H1 (cell line): ENCODE measurements around the gene COG3. TPM values are rescaled to one million over a fixed set of nuclear protein-coding genes. Genes with fewer than 3 reads are reported as not detected.

ENCODE experiments used
- CTCF ChIA-PET: fragments of 300-600 bp; sonication (Branson Sonifier 250); formaldehyde crosslinking; loops from one replicate; lab custom pipeline; 2021; ENCODE audit not compliant: partially characterized antibody; lab: Charles Lee
- POLR2A ChIA-PET: fragments of 300-600 bp; sonication (Branson Sonifier 250); formaldehyde crosslinking; loops from one replicate; lab custom pipeline; 2021; ENCODE audit warnings: inconsistent platforms; ENCODE audit not compliant: partially characterized antibody; lab: Charles Lee
- DNase-seq, 2 experiments: peaks; one replicate each; pipeline versions ENCODE4 v3.0.0 to v3.0.0-alpha.2; 2010 to 2022; ENCODE audit warnings: low spot score in 2 of 2, low read depth in 1 of 2, mixed read lengths in 1 of 2
- FAIRE-seq: peaks from 2 replicates; lab custom pipeline; 2011; peaks lifted over from hg19 to GRCh38; lab: Jason Lieb, UNC
- H2AFZ ChIP-seq: 2 replicates; pipeline ENCODE4 v1.8.1; 2012; ENCODE audit warnings: low read length, inconsistent platforms
- H2AK5ac ChIP-seq: 2 replicates; pipeline ENCODE4 v1.6.1; 2013; ENCODE audit warnings: low read depth, low read length
- H2BK120ac ChIP-seq: replicated peaks from 2 replicates; pipeline ENCODE3; 2013; ENCODE audit warnings: low read depth, low read length, inconsistent platforms
- H2BK12ac ChIP-seq: 2 replicates; pipeline ENCODE4 v1.6.1; 2013; ENCODE audit warnings: low read depth, low read length
- H2BK15ac ChIP-seq: 2 replicates; pipeline ENCODE4 v1.6.1; 2013; ENCODE audit warnings: low read length
- H2BK20ac ChIP-seq: 2 replicates; pipeline ENCODE4 v1.6.1; 2013; ENCODE audit warnings: low read length
- H2BK5ac ChIP-seq: 2 replicates; pipeline ENCODE4 v1.6.1; 2013; ENCODE audit warnings: low read depth, low read length
- H3K14ac ChIP-seq: 2 replicates; pipeline ENCODE4 v1.6.1; 2013; ENCODE audit warnings: inconsistent platforms; ENCODE audit not compliant: insufficient read length
- H3K18ac ChIP-seq: 2 replicates; pipeline ENCODE4 v1.6.1; 2013; ENCODE audit warnings: low read length; ENCODE audit errors: extremely low read depth
- H3K23ac ChIP-seq: 2 replicates; pipeline ENCODE4 v1.6.1; 2013; ENCODE audit warnings: inconsistent platforms; ENCODE audit not compliant: insufficient read length
- H3K23me2 ChIP-seq: 2 replicates; pipeline ENCODE4 v1.6.1; 2013; ENCODE audit warnings: low read depth, low read length
- H3K27ac ChIP-seq: 2 replicates; pipeline ENCODE4 v1.6.1; 2011; ENCODE audit warnings: low read depth, low read length, inconsistent platforms
- H3K27me3 ChIP-seq, 4 experiments: replicated peaks in 1 of 4; 1 replicate in 1 of 4; 2 replicates in 3 of 4; pipeline versions ENCODE4 v1.6.1 to v1.8.1; 2011 to 2013; ENCODE audit warnings: low read length in 3 of 4, mild to moderate bottlenecking in 3 of 4, inconsistent platforms in 2 of 4, mixed read lengths in 2 of 4, moderate library complexity in 1 of 4; ENCODE audit not compliant: control insufficient read depth in 3 of 4, insufficient read depth in 3 of 4; ENCODE audit errors: extremely low read depth in 1 of 4
- H3K36me3 ChIP-seq, 4 experiments: 2 replicates each; pipeline versions ENCODE4 v1.6.1 to v1.8.1; 2011 to 2013; ENCODE audit warnings: mild to moderate bottlenecking in 4 of 4, low read length in 3 of 4, moderate library complexity in 2 of 4, control low read depth in 1 of 4, inconsistent platforms in 1 of 4; ENCODE audit not compliant: insufficient read depth in 4 of 4, control insufficient read depth in 2 of 4
- H3K4ac ChIP-seq: replicated peaks from 2 replicates; pipeline ENCODE3; 2013; ENCODE audit warnings: low read length, low read depth, mixed read lengths, inconsistent platforms; ENCODE audit not compliant: insufficient read length
- H3K4me1 ChIP-seq, 4 experiments: replicated peaks in 1 of 4; 1 replicate in 1 of 4; 2 replicates in 3 of 4; pipeline versions ENCODE4 v1.6.1 to v1.8.1; 2011 to 2013; ENCODE audit warnings: low read length in 3 of 4, inconsistent platforms in 2 of 4, mixed read lengths in 1 of 4; ENCODE audit not compliant: insufficient read depth in 4 of 4, control insufficient read depth in 3 of 4
- H3K4me2 ChIP-seq, 2 experiments: 2 replicates each; pipeline versions ENCODE4 v1.6.1 to v1.8.1; 2011 to 2013; ENCODE audit warnings: low read depth in 2 of 2, low read length in 2 of 2, control low read depth in 1 of 2, inconsistent platforms in 1 of 2, mild to moderate bottlenecking in 1 of 2; ENCODE audit not compliant: insufficient read depth in 1 of 2
- H3K4me3 ChIP-seq, 4 experiments: fragments of 200-600, 300-600 bp in 1 of 4; sonication (generic), shearing (Covaris generic), sonication (Bioruptor Twin) in 1 of 4; 2 replicates each; pipeline versions ENCODE4 v1.5.1 to v1.8.1; 2011 to 2016; ENCODE audit warnings: low read length in 4 of 4, low read depth in 3 of 4, control low read depth in 2 of 4, inconsistent platforms in 2 of 4, mild to moderate bottlenecking in 2 of 4, mixed read lengths in 1 of 4, moderate library complexity in 1 of 4; ENCODE audit not compliant: insufficient read depth in 2 of 4; ENCODE audit errors: extremely low read depth in 1 of 4
- H3K56ac ChIP-seq: replicated peaks from 2 replicates; pipeline ENCODE3; 2013; ENCODE audit warnings: low read depth, mild to moderate bottlenecking, mixed read lengths, low read length, inconsistent platforms; ENCODE audit not compliant: insufficient read length
- H3K79me1 ChIP-seq: 2 replicates; pipeline ENCODE4 v1.6.1; 2013; ENCODE audit warnings: low read depth, low read length, control low read depth
- H3K79me2 ChIP-seq, 2 experiments: 2 replicates each; pipeline versions ENCODE4 v1.6.1 to v1.8.1; 2012 to 2013; ENCODE audit warnings: low read length in 2 of 2, mild to moderate bottlenecking in 2 of 2, inconsistent platforms in 1 of 2; ENCODE audit not compliant: insufficient read depth in 2 of 2, control insufficient read depth in 1 of 2
- H3K9ac ChIP-seq, 4 experiments: replicated peaks in 1 of 4; 1 replicate in 1 of 4; 2 replicates in 3 of 4; pipeline versions ENCODE4 v1.6.1 to v1.8.1; 2011 to 2013; ENCODE audit warnings: low read depth in 3 of 4, low read length in 3 of 4, control low read depth in 2 of 4, mild to moderate bottlenecking in 2 of 4, moderate library complexity in 2 of 4, inconsistent platforms in 1 of 4; ENCODE audit errors: extremely low read depth in 1 of 4
- H3K9me3 ChIP-seq, 2 experiments: 2 replicates each; pipeline versions ENCODE4 v1.6.1 to v1.8.1; 2012 to 2013; ENCODE audit warnings: mild to moderate bottlenecking in 2 of 2, moderate library complexity in 2 of 2, control low read depth in 1 of 2, inconsistent platforms in 1 of 2, low read depth in 1 of 2, low read length in 1 of 2, mixed read lengths in 1 of 2; ENCODE audit not compliant: insufficient read depth in 2 of 2
- H4K20me1 ChIP-seq, 2 experiments: replicated peaks in 1 of 2; 2 replicates each; pipeline versions ENCODE3 to v1.8.1; 2011 to 2013; ENCODE audit warnings: inconsistent platforms in 2 of 2, low read length in 2 of 2, mild to moderate bottlenecking in 1 of 2; ENCODE audit not compliant: insufficient read depth in 2 of 2, control insufficient read depth in 1 of 2
- H4K5ac ChIP-seq: 2 replicates; pipeline ENCODE4 v1.6.1; 2013; ENCODE audit warnings: low read length, low read depth, mixed read lengths, inconsistent platforms; ENCODE audit not compliant: insufficient read length
- H4K8ac ChIP-seq: 2 replicates; pipeline ENCODE4 v1.8.0; 2013; ENCODE audit warnings: mild to moderate bottlenecking, moderate library complexity, low read length, inconsistent platforms; ENCODE audit not compliant: insufficient read depth; ENCODE audit errors: extremely low read depth
- H4K91ac ChIP-seq: replicated peaks from 2 replicates; pipeline ENCODE3; 2013; ENCODE audit warnings: low read length, mixed read lengths, inconsistent platforms; ENCODE audit not compliant: insufficient read length
- KDM1A ChIP-seq: fragments of 200-600, 300-600 bp; sonication (generic); IDR thresholded peaks from 2 replicates; pipeline ENCODE4 v1.7.1; 2016; ENCODE audit warnings: mild to moderate bottlenecking, low read length, borderline replicate concordance
- POLR2A ChIP-seq, 2 experiments: IDR thresholded peaks; 1 replicate in 1 of 2; 2 replicates in 1 of 2; pipeline ENCODE4 v1.6.1; 2011; ENCODE audit warnings: low read depth in 2 of 2, low read length in 2 of 2, mild to moderate bottlenecking in 2 of 2; ENCODE audit errors: control extremely low read depth in 1 of 2
- WGBS, 2 experiments: shearing (Covaris generic) in 1 of 2; methylation state at CpG; one replicate each; pipeline versions ENCODE4 v1.1.6 to v1.1.7; 2013 to 2015; ENCODE audit warnings: low lambda C conversion rate in 2 of 2, mixed read lengths in 2 of 2, inconsistent platforms in 1 of 2, low coverage in 1 of 2, missing lambda C conversion rate in 1 of 2; ENCODE audit not compliant: insufficient replicate concordance in 2 of 2, insufficient coverage in 1 of 2, insufficient read length in 1 of 2; ENCODE audit errors: extremely low coverage in 1 of 2, missing lambda C conversion rate in 1 of 2; 5-methylcytosine and 5-hydroxymethylcytosine counted together
- polyA plus RNA-seq, 7 experiments: library from polyadenylated mRNA; depleted of rRNA in 3 of 7; stranded (reverse) in 5 of 7; unstranded in 2 of 7; fragments of >200 nt in 5 of 7; fragments of 200-250 nt in 2 of 7; gene quantifications; 1 replicate in 5 of 7; 2 replicates in 1 of 7; 4 replicates in 1 of 7; pipeline versions ENCODE4 v1.2.1 to v1.2.3, GENCODE V29; 2011 to 2013; ENCODE audit warnings: missing spikeins in 2 of 7, mixed read lengths in 2 of 7
- total RNA-seq: library from RNA; stranded (reverse); fragmentation: NEBNext Ultra II Directional; extraction: Animal tissue kit (Norgen Biotek cat#: 25700); gene quantifications from 2 replicates; pipeline ENCODE4 v1.2.1, GENCODE V29; 2021

Gene COG3
- total and polyA plus RNA-seq, 2 of the 8 experiments (the other 6 are each of a cell fraction or from before 2014, with no cell fraction given), result 12.7 to 13.5 TPM

GRCh38 chr13:45436953-45437352 lies 27.8 kb upstream of the COG3 start:
- Histone ChIP-seq H3K27ac (no peak overlapping the region), H3K18ac (no peak overlapping the region), H4K91ac (no peak overlapping the region), H3K23ac (no peak overlapping the region), H3K23me2 (no peaks in the 10 kb centered on the region), H4K20me1 (no peaks in the 10 kb centered on the region), H2AK5ac (no peak overlapping the region), H2BK5ac (no peak overlapping the region), H2AFZ (0 out of 2 replicates have a peak overlapping the region, but pooled peaks have one; percentile 4), H3K9ac (no peak overlapping the region), H3K79me1 (no peaks in the 10 kb centered on the region), H3K27me3 (no peaks in the 10 kb centered on the region), H3K4me2 (no peak overlapping the region), H2BK15ac (no peak overlapping the region), H2BK12ac (no peak overlapping the region), H4K5ac (no peak overlapping the region), H3K4me1 (peaks cover 0 to 3% (median 0%) of the 10 kb centered on the region in 4 experiments; a peak in 1 of 7 replicates), H2BK120ac (no peak overlapping the region), H3K14ac (no peak overlapping the region), H2BK20ac (no peak overlapping the region), H3K79me2 (no peaks in the 10 kb centered on the region), H3K4ac (no peak overlapping the region), H3K4me3 (no peak overlapping the region), H3K56ac (no peak overlapping the region), H3K9me3 (no peaks in the 10 kb centered on the region), H4K8ac (no peak overlapping the region), H3K36me3 (no peaks in the 10 kb centered on the region)
- no peak for FAIRE-seq
- no peak for DNase-seq
- POLR2A ChIA-PET, result interaction anchor here (0.6 kb wide), 1 partner anchor 30 kb away, joined by 4 read pairs; no protein-coding TSS in a partner anchor
- WGBS, 2 experiments, result 96% methylated on average over 4 of the region's 4 CpGs; no CpG with 5 or more reads in 1 of the 2 experiments
- CTCF ChIA-PET, result interaction anchor here (1.0 to 1.4 kb wide), 2 partner anchors 10 to 41 kb away, joined by 3 to 4 read pairs; no protein-coding TSS in a partner anchor
- no peak for TF ChIP-seq KDM1A
- TF ChIP-seq POLR2A (IDR thresholded peaks at IDR 0.05; ENCODE audit: control extremely low read depth in 1 of 2, low read depth in 2 of 2, low read length in 2 of 2), result no peak
